Osteoblast (primary cell): ENCODE results near the gene STAT4. TPM values are rescaled to one million over a fixed set of nuclear protein-coding genes. Genes with fewer than 3 reads are reported as not detected.

ENCODE experiments used
- DNase-seq: peaks from one replicate; pipeline ENCODE4 v3.0.0; 2011; ENCODE audit warnings: low spot score, mixed read lengths; ENCODE audit not compliant: insufficient read length; ENCODE audit errors: missing footprints
- H2AFZ ChIP-seq: 2 replicates; pipeline ENCODE4 v1.6.0; 2011; ENCODE audit warnings: mild to moderate bottlenecking, low read length
- H3K27ac ChIP-seq: 2 replicates; pipeline ENCODE4 v1.5.1; 2011; ENCODE audit warnings: mild to moderate bottlenecking, low read depth, low read length, moderate library complexity
- H3K27me3 ChIP-seq: 2 replicates; pipeline ENCODE4 v1.6.0; 2012; ENCODE audit warnings: mild to moderate bottlenecking, control low read depth, inconsistent platforms, low read length, moderate library complexity; ENCODE audit not compliant: insufficient read depth
- H3K36me3 ChIP-seq: 2 replicates; pipeline ENCODE4 v1.5.1; 2011; ENCODE audit warnings: mild to moderate bottlenecking, low read length, control low read depth, moderate library complexity; ENCODE audit not compliant: insufficient read depth
- H3K4me1 ChIP-seq: 2 replicates; pipeline ENCODE4 v1.5.1; 2011; ENCODE audit warnings: mild to moderate bottlenecking, low read length, control low read depth, moderate library complexity; ENCODE audit not compliant: insufficient read depth
- H3K4me2 ChIP-seq: 2 replicates; pipeline ENCODE4 v1.6.0; 2011; ENCODE audit warnings: mild to moderate bottlenecking, low read length; ENCODE audit not compliant: insufficient read depth
- H3K4me3 ChIP-seq: fragments of 200-600 bp; sonication (generic); 3 replicates; pipeline ENCODE4 v1.5.1; 2012; ENCODE audit warnings: mild to moderate bottlenecking, low read length, inconsistent platforms; ENCODE audit not compliant: insufficient read depth
- H3K79me2 ChIP-seq: 2 replicates; pipeline ENCODE4 v1.6.0; 2012; ENCODE audit warnings: mild to moderate bottlenecking, low read length, control low read depth, inconsistent platforms; ENCODE audit not compliant: insufficient read depth
- H3K9me3 ChIP-seq: 2 replicates; pipeline ENCODE4 v1.5.1; 2011; ENCODE audit warnings: low read depth, low read length, control low read depth
- H4K20me1 ChIP-seq: 2 replicates; pipeline ENCODE4 v1.6.0; 2012; ENCODE audit warnings: mild to moderate bottlenecking, low read length, control low read depth; ENCODE audit not compliant: insufficient read depth
- CTCF ChIP-seq: IDR thresholded peaks from 2 replicates; pipeline ENCODE4 v1.5.1; 2011; ENCODE audit warnings: mild to moderate bottlenecking, low read depth, low read length, moderate library complexity; ENCODE audit errors: extremely low read depth
- total RNA-seq: library from RNA; depleted of rRNA; stranded (reverse); fragments of >200 nt; gene quantifications from 2 replicates; pipeline ENCODE4 v1.2.3, GENCODE V29; 2012

Gene STAT4
- total RNA-seq, 1 donor, result 16.6 TPM

DNA sequence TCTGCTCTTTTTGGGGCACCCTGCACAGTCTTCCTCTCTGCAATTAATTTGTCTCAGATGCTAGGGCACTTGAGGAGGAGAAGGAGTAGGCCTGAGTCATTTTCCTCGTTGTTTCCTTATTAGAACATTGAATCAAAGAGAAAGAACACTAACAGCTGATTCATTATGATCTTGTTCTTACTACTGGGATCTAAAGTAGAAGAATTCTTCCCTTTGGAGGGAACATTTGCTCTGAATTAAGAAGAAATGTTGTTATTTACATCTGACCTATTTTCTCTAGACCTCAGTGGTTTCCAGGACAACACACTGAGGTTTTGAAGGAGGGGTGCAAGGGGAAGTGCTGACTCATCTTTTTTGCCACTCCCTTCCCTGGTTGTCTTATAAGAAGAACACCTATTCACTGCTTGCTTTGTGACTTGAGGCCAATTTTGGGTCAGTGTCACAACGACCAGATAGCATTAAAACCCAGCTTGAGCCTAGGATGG lies 112.5 kb downstream of the STAT4 start:
- no peaks in the 10 kb centered on the region for H3K36me3 ChIP-seq
- no peak for DNase-seq
- no peaks in the 10 kb centered on the region for H3K27me3 ChIP-seq
- peak overlapping the region; percentile 25 for H3K27ac ChIP-seq
- no peaks in the 10 kb centered on the region for H4K20me1 ChIP-seq
- H3K4me2 ChIP-seq, result peak overlapping the region; percentile 1
- H3K9me3 ChIP-seq, result no peaks in the 10 kb centered on the region
- H3K4me3 ChIP-seq, result no peak overlapping the region
- no peak for TF ChIP-seq CTCF
- H3K79me2 ChIP-seq, result no peaks in the 10 kb centered on the region
- H2AFZ ChIP-seq, result peak overlapping the region; percentile 16
- H3K4me1 ChIP-seq, result peaks cover 23% of the 10 kb centered on the region

DNA sequence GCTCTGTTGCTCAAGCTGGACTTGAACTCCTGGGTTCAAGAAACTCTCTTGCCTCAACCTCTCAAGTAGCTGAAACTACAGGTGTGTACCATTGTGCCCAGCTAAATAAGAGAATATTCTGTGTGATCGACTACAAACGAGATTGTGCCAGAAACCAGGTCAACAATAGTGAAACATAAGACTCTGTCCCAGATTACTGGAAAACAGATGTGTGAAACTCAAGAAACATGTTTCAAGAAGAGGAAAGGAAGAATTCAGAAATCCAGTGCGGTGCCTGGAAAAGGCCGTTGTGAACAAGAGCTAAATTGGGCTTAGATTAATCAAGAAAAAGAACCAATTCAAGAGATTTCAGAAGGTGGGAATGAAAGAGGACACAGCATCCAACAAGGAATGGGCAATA lies 113.4 kb downstream of the STAT4 start:
- Histone ChIP-seq H4K20me1 (no peaks in the 10 kb centered on the region), H3K36me3 (no peaks in the 10 kb centered on the region), H3K4me3 (no peak overlapping the region), H3K27me3 (no peaks in the 10 kb centered on the region), H3K27ac (peak overlapping the region; percentile 25), H3K79me2 (no peaks in the 10 kb centered on the region), H2AFZ (no peak overlapping the region), H3K9me3 (no peaks in the 10 kb centered on the region), H3K4me2 (no peak overlapping the region), H3K4me1 (peaks cover 30% of the 10 kb centered on the region)
- TF ChIP-seq CTCF, result no peak
- DNase-seq, result no peak

GRCh38 chr2:191036363-191036762 lies 114.4 kb downstream of the STAT4 start:
- TF ChIP-seq CTCF, result no peak
- no peak overlapping the region for H3K27ac ChIP-seq
- H2AFZ ChIP-seq, result no peak overlapping the region
- H3K9me3 ChIP-seq, result no peaks in the 10 kb centered on the region
- no peaks in the 10 kb centered on the region for H3K36me3 ChIP-seq
- no peak for DNase-seq
- H4K20me1 ChIP-seq, result no peaks in the 10 kb centered on the region
- no peak overlapping the region for H3K4me2 ChIP-seq
- H3K4me3 ChIP-seq, result no peak overlapping the region
- H3K27me3 ChIP-seq, result no peaks in the 10 kb centered on the region
- no peaks in the 10 kb centered on the region for H3K79me2 ChIP-seq
- H3K4me1 ChIP-seq, result peaks cover 23% of the 10 kb centered on the region

DNA sequence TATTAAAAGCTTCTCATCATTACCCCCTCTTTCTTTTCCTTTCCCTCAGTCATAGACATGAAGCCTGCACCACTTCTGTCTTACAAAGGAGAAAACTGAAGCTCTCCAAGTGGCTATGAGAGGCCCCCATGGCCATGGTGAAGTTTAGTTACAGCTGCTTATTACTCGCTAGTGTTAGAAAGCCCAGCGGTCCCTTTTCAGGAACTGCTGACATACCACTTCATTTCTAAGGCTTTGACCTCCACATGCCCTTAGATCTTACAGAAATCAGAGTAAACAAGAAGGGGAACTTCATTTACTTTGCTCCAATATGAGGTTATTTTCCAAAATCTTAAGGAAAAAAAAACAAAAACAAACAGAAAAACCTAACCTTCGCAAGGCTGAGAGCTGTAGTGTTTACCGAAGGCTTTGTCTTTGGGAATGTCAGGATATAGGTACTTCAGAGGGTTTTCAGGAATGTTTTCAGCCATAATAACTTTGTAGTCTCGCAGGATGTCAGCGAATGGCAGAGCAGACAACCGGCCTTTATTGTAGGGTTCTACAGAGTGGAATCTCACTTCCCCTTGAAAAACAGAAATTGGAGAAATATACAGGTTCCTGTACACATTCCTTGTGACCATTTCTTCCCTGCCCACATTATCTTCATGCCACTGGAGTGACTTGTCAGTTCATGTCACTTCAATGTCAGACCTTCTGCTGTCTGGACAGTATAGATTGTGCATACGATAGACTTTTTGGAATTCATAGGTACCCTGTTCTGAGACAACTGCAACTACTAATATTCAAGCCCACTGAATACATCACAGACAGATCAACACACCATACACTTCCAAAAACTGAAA lies 118.0 kb downstream of the STAT4 start:
- peaks cover 17% of the 10 kb centered on the region for H3K4me1 ChIP-seq
- no peaks in the 10 kb centered on the region for H4K20me1 ChIP-seq
- H3K79me2 ChIP-seq, result no peaks in the 10 kb centered on the region
- TF ChIP-seq CTCF, result no peak
- no peaks in the 10 kb centered on the region for H3K36me3 ChIP-seq
- H3K27ac ChIP-seq, result no peak overlapping the region
- H3K27me3 ChIP-seq, result no peaks in the 10 kb centered on the region
- H3K4me3 ChIP-seq, result no peak overlapping the region
- DNase-seq, result no peak
- H3K9me3 ChIP-seq, result no peaks in the 10 kb centered on the region
- no peak overlapping the region for H3K4me2 ChIP-seq
- peak overlapping the region; percentile 56 for H2AFZ ChIP-seq
